Measurements from ENCODE around the gene TECPR1. TPM values are rescaled to one million over a fixed set of nuclear protein-coding genes. Genes with fewer than 3 reads are reported as not detected.

The TECPR1 gene
- total and polyA plus RNA-seq, 7 donors: 7.7 to 38.2 (median 12.6) TPM

DNA sequence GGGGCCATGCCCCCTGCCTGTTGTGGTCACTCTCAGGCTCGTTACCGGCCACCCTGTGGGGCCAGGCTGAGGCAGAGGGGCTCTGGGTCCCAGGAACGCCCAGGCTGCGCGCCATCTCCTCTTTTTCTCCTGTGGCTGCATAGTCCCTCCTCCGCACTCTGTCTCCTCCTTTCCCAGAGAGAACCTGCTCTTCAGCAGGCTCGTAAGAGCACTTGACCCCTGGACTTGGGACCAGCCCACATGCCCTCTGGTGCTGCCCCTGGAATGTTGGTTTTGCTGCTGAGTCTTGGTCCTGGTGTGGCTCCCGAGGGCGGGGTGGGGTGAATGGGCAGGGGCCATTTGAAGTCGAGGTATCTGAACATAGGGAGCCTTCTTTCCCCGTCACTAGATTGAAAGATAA, 47.4 kb downstream of the TECPR1 start:
- WGBS, 2 donors: 82 to 91% methylated on average over 11 of the region's 11 CpGs
- H3K36me3 ChIP-seq: peaks cover 0 to 46% (median 29%) of the 10 kb centered on the region in 4 donors
- no peak for DNase-seq
- no peaks in the 10 kb centered on the region for H3K9me3 ChIP-seq
- H3K27ac ChIP-seq: no peak overlapping the region
- no peak overlapping the region for H3K4me3 ChIP-seq
- H3K27me3 ChIP-seq: no peaks in the 10 kb centered on the region
- TF ChIP-seq POLR2A (IDR thresholded peaks at IDR 0.05): no peak
- TF ChIP-seq POLR2AphosphoS5 (IDR thresholded peaks at IDR 0.05): no peak
- TF ChIP-seq, protein P1, sequence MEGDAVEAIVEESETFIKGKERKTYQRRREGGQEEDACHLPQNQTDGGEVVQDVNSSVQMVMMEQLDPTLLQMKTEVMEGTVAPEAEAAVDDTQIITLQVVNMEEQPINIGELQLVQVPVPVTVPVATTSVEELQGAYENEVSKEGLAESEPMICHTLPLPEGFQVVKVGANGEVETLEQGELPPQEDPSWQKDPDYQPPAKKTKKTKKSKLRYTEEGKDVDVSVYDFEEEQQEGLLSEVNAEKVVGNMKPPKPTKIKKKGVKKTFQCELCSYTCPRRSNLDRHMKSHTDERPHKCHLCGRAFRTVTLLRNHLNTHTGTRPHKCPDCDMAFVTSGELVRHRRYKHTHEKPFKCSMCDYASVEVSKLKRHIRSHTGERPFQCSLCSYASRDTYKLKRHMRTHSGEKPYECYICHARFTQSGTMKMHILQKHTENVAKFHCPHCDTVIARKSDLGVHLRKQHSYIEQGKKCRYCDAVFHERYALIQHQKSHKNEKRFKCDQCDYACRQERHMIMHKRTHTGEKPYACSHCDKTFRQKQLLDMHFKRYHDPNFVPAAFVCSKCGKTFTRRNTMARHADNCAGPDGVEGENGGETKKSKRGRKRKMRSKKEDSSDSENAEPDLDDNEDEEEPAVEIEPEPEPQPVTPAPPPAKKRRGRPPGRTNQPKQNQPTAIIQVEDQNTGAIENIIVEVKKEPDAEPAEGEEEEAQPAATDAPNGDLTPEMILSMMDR (IDR thresholded peaks at IDR 0.05): no peak
- TF ChIP-seq EP300 (IDR thresholded peaks at IDR 0.05): no peak
- intact Hi-C loops (cut with DNase I): no loop called here
- no peaks in the 10 kb centered on the region for H3K4me1 ChIP-seq

DNA sequence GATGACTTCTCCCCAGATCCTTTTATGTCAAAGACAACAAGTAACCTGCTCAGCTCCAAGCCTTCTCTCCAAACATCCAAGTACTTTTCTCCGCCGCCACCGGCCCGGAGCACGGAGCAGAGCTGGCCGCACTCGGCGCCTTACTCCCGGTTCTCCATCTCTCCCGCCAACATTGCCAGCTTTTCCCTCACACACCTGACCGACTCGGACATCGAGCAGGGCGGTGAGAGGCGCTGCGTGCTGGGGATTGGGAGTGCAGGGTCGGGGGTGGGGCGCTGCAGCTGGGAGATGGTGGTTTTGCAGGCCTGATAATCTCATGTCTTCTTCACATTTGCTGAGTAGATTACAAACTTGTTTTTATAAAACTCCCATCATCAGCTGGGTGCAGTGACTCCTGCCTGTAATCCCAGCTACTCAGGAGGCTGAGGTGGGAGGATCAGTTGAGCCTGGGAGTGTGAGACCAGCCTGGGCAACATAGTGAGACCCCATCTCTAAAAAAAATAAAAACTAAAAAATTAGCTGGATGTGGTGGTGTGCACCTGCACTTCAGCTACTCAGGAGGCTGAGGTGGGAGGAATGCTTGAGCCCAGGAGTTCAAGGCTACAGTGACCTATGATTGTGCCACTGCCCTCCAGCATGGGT, 47.9 kb downstream of the TECPR1 start:
- Histone ChIP-seq H3K4me3 (no peak overlapping the region), H3K4me1 (no peaks in the 10 kb centered on the region), H3K27me3 (no peaks in the 10 kb centered on the region), H3K36me3 (peaks cover 0 to 46% (median 29%) of the 10 kb centered on the region in 4 donors), H3K9me3 (no peaks in the 10 kb centered on the region), H3K27ac (no peak overlapping the region)
- intact Hi-C loops (cut with DNase I): no loop called here
- 97 to 98% methylated on average over 18 of the region's 18 CpGs for WGBS, 2 donors
- TF ChIP-seq, protein P1 (IDR thresholded peaks at IDR 0.05): no peak
- TF ChIP-seq EP300 (IDR thresholded peaks at IDR 0.05) (no peak), POLR2AphosphoS5 (IDR thresholded peaks at IDR 0.05) (no peak), POLR2A (IDR thresholded peaks at IDR 0.05) (no peak)
- DNase-seq: no peak

DNA sequence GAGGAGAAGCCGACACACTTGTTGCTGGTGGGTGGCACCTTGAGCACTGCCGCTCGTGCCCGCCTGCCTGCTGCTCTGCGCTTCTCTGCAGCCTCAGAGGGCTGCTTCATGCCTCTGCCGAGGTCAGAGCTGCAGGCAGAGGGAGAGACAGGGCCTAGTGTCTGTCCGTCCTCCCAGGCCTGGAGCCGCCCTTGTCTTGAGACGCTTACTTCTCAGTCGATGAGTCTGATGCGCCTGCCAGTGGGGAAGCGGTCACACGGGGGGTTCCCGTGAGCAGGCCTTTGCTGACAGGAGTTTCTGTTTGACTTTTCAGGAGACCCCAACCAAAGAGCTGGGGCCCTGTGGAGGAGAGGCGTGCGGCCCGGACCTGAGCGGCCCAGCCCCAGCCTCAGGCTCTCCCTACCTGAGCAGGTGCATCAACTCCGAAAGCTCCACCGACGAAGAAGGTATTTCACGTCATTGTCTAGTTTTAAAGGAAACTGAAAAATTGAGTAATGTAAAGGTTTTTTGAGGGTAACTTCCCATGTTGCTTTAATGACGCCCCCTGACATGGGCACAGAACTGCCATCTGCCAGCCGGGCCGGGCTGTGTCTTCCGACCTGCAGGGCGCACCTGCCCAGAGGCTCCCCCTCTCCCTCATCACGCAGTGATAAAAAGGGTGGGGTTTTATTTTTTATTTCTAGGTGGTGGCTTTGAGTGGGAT, 48.6 kb downstream of the TECPR1 start:
- Histone ChIP-seq H3K27ac (no peak overlapping the region), H3K36me3 (peaks cover 0 to 46% (median 29%) of the 10 kb centered on the region in 4 donors), H3K4me1 (no peaks in the 10 kb centered on the region), H3K4me3 (no peak overlapping the region), H3K27me3 (no peaks in the 10 kb centered on the region), H3K9me3 (no peaks in the 10 kb centered on the region)
- WGBS, 2 donors: 83 to 86% methylated on average over 28 of the region's 28 CpGs
- no peak for DNase-seq
- intact Hi-C loops (cut with DNase I): no loop called here
- no peak for TF ChIP-seq POLR2A (IDR thresholded peaks at IDR 0.05)

DNA sequence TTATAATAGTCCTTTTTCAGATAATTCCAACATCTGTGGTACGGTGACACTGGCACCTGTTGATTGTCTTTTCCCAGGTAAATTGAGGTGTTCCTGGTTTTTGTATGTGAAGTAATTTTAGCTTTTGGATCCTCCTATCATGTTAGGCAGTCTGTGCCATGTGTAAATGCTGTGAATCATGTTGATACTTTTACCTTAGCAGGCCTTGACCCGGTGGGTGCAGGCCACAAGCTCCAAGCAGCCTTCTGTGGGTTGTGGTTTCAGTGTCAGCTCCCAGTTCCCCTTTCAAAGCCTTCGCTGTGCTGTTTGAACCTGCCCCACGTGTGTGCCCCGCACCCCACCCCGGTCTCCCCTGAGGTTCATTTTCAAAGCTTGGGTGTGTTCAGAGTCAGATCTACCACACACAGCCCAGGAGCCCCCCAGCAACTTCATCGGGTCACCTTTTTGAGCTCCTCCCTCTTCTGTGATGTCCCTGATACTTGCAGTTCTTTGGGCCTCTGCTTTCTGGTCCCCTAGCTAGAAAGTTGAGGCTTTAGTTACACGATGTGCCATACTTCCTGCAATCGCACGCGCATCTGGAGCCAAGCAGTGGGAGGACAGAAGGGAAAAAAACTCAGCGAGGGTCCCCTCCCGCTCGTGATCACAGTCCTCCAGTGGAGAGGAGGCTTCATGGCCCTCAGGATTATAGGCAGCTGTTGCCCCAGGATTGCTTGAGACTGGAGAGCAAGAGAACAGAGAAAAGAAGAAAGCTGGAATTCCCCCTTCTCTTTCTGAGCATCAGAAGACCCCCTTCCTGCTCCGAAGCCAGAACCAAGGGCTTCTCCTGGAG, 49.5 kb downstream of the TECPR1 start:
- intact Hi-C loops (cut with DNase I): no loop called here
- WGBS, 2 donors: 52 to 87% methylated on average over 15 of the region's 15 CpGs
- Histone ChIP-seq H3K9me3 (no peaks in the 10 kb centered on the region), H3K27me3 (no peaks in the 10 kb centered on the region), H3K27ac (no peak overlapping the region), H3K4me1 (no peaks in the 10 kb centered on the region), H3K4me3 (no peak overlapping the region), H3K36me3 (peaks cover 0 to 46% (median 29%) of the 10 kb centered on the region in 4 donors)
- DNase-seq: no peak
- TF ChIP-seq POLR2A (IDR thresholded peaks at IDR 0.05): no peak
- TF ChIP-seq EP300 (IDR thresholded peaks at IDR 0.05): no peak
- no peak for TF ChIP-seq POLR2AphosphoS5 (IDR thresholded peaks at IDR 0.05)
- TF ChIP-seq, protein P1 (IDR thresholded peaks at IDR 0.05): no peak

DNA sequence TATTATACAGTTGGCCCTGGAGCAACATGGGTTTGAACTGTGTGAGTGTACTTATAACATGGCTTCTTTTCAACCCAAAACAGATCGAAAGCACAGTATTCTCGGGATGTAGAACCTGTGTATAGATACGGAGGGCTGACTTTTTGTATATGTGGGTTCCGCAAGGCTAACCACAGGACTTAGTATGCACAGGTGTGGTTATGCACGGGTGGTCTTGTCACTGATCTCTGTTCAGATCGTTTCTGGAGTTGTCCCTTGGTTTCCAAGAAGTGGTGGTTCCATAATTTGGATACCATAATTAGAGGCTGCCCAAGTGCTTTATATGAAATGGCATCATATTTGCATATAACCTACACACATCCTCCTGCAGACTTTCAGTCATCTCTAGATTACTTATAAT, 51.7 kb downstream of the TECPR1 start:
- H3K27ac ChIP-seq: no peak overlapping the region
- H3K4me3 ChIP-seq: no peak overlapping the region
- H3K27me3 ChIP-seq: no peaks in the 10 kb centered on the region
- no peaks in the 10 kb centered on the region for H3K9me3 ChIP-seq
- peaks cover 5 to 37% (median 18%) of the 10 kb centered on the region in 4 donors for H3K36me3 ChIP-seq
- 63 to 88% methylated on average over 6 of the region's 6 CpGs for WGBS, 2 donors
- DNase-seq: no peak
- no peak for TF ChIP-seq POLR2AphosphoS5 (IDR thresholded peaks at IDR 0.05)
- no peak for TF ChIP-seq EP300 (IDR thresholded peaks at IDR 0.05)
- TF ChIP-seq, protein P1 (IDR thresholded peaks at IDR 0.05): no peak
- no peak for TF ChIP-seq POLR2A (IDR thresholded peaks at IDR 0.05)
- intact Hi-C loops (cut with DNase I): no loop called here
- no peaks in the 10 kb centered on the region for H3K4me1 ChIP-seq
